NCI-H524 (cell line): ENCODE data around the gene RAB10.
A peak's percentile ranks its signal among the peaks of the same experiment; 100 is the strongest.
"Not testable (repeated sequence)": the region's sequence is repeated elsewhere in the genome, so short reads cannot be mapped to it uniquely, and the experiment has no call there.

Experiments
- DNase-seq, 2 experiments: peaks; one replicate each; lab custom pipeline; 2025; lab: John Stamatoyannopoulos, UW

RAB10 gene

GRCh38 chr2:26157580-26157979, 123.7 kb downstream of the RAB10 start:
- DNase-seq, result no peak

GRCh38 chr2:26161926-26162325, 128.0 kb downstream of the RAB10 start:
- no peak for DNase-seq

GRCh38 chr2:26162963-26163362, 129.1 kb downstream of the RAB10 start:
- DNase-seq, result peak; percentile 56 to 76

- DNase-seq, result no peak
Measured at GRCh38 chr2:26164231-26164630, 130.3 kb downstream of the RAB10 start.

- DNase-seq, result no peak
Measured at GRCh38 chr2:26164641-26165211, 130.8 kb downstream of the RAB10 start.

- DNase-seq, result no peak
Measured at GRCh38 chr2:26165403-26165802, 131.5 kb downstream of the RAB10 start.

- DNase-seq, result not testable (repeated sequence)
Measured at GRCh38 chr2:26166541-26166940, 132.7 kb downstream of the RAB10 start.

GRCh38 chr2:26168785-26169184, 134.9 kb downstream of the RAB10 start:
- no peak for DNase-seq

GRCh38 chr2:26169226-26169625, 135.3 kb downstream of the RAB10 start:
- no peak for DNase-seq

GRCh38 chr2:26169681-26170414, 136.0 kb downstream of the RAB10 start:
- no peak for DNase-seq

- DNase-seq, result no peak
Measured at GRCh38 chr2:26170795-26171194, 136.9 kb downstream of the RAB10 start.

- DNase-seq, result no peak
Measured at GRCh38 chr2:26172189-26172870, 138.4 kb downstream of the RAB10 start.

- DNase-seq, result peak in 1 of 2 experiments; percentile 25
Measured at GRCh38 chr2:26172871-26173775, 139.2 kb downstream of the RAB10 start, which contains the start of gene GAREM2. Gene GAREM2 (plus strand): TSS chr2:26173088. CDS start chr2:26173221, 133 bp downstream.

- no peak for DNase-seq
Measured at GRCh38 chr2:26173776-26174482, 140.0 kb downstream of the RAB10 start.

- DNase-seq, result peak in 1 of 2 experiments; percentile 19
Measured at GRCh38 chr2:26174691-26175465, 141.0 kb downstream of the RAB10 start.

GRCh38 chr2:26175466-26176278, 141.8 kb downstream of the RAB10 start:
- DNase-seq, result no peak

- no peak for DNase-seq
Measured at GRCh38 chr2:26176279-26176615, 142.4 kb downstream of the RAB10 start.

- no peak for DNase-seq
Measured at GRCh38 chr2:26177122-26177521, 143.2 kb downstream of the RAB10 start.

- DNase-seq, result no peak
Measured at GRCh38 chr2:26178246-26178645, 144.4 kb downstream of the RAB10 start.
